Activated CD4-positive, alpha-beta T cell treated with anti-CD3 and anti-CD28 coated beads, Interleukin-2, amount 50 U/mL, for 24 hours (primary cell): ENCODE measurements around the gene AFDN.

Source experiments
- DNase-seq, 2 donors: peaks; one replicate each; pipeline ENCODE4 v3.0.0-alpha.2; 2020; ENCODE audit warnings: low read depth in 1 of 2, low spot score in 1 of 2

The AFDN gene

GRCh38 chr6:168016721-168017525 lies 190.2 kb downstream of the AFDN start:
- DNase-seq: no peak

DNA sequence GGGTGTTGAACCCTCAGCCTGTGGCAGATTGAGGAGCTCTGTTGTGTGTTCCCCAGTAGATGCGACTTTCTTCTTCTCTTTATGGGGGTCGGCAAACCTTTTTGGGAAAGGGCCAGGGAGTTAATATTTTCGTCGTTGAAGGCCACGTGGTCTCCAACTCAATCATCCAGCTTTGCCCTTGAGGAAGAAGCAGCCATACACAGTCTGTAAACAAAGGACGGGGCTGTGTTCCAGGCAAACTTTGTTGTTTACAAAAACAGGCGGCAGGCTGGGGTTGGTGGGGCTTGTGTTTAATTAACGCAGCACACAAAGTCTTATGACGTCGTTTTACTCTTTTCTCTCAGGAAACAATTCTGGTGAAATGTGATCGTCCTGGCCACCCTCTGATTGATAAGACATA lies 190.9 kb downstream of the AFDN start:
- no peak for DNase-seq

DNA sequence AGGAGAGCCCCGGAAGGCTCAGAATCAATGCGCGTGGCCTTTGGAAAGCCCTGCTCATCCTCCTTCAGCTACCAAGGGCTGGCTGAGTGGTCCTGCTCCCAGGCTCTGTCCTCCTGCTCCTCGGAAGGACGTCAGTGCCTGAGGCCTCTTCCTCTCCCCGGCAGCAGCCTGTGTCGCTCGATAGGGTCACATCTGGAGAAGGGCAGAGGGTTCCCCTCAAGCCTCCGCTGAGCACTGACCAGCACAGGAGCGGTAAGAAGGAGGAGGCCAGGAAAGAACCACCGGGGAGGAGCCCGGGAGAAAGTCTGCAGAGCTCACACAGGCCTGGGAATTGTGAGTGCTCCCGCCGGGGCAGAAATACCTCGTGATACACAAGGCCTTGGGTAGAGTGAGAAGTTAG lies 192.0 kb downstream of the AFDN start:
- no peak for DNase-seq

- DNase-seq: no peak
Measured at GRCh38 chr6:168020242-168020641, 193.5 kb downstream of the AFDN start.

- no peak for DNase-seq
Measured at GRCh38 chr6:168021581-168021980, 194.9 kb downstream of the AFDN start.
